PC-9 (cell line): ENCODE measurements around the gene RPL38. TPM values are rescaled to one million over a fixed set of nuclear protein-coding genes. Genes with fewer than 3 reads are reported as not detected.

Experiments used
- BruUV-seq: library from RNA; stranded (reverse); fragments of 400-500 nt; replicated peaks from 2 replicates; lab custom pipeline; 2021; lab: Mats Ljungman, UMichigan
- CTCF ChIA-PET: fragments of 300-600 bp; sonication (Branson Sonifier 250); formaldehyde crosslinking; loops from one replicate; lab custom pipeline; 2022; ENCODE audit warnings: antibody characterized with exemption; lab: Charles Lee
- POLR2A ChIA-PET: fragments of 300-600 bp; sonication (Branson Sonifier 250); formaldehyde crosslinking; loops from one replicate; lab custom pipeline; 2022; ENCODE audit warnings: antibody characterized with exemption; ENCODE audit not compliant: unreplicated experiment; lab: Charles Lee
- DNase-seq, 2 experiments: peaks; one replicate each; pipeline versions ENCODE4 v3.0.0 to v3.0.0-alpha.2; 2015 to 2022; ENCODE audit warnings: mixed read lengths in 1 of 2
- H2AFZ ChIP-seq: fragments of 200-600 bp; sonication (generic); 2 replicates; pipeline ENCODE4 v1.8.1; 2017; ENCODE audit warnings: antibody characterized with exemption
- H3F3A ChIP-seq: fragments of 200-600 bp; sonication (generic); 2 replicates; pipeline ENCODE4 v1.8.1; 2017; ENCODE audit warnings: antibody characterized with exemption, mild to moderate bottlenecking, low read depth; ENCODE audit not compliant: insufficient read depth
- H3K27ac ChIP-seq: fragments of 200-600 bp; sonication (generic); 2 replicates; pipeline ENCODE4 v1.6.1; 2016; ENCODE audit warnings: mixed run types
- H3K27me3 ChIP-seq: fragments of 200-600 bp; sonication (generic); 2 replicates; pipeline ENCODE4 v1.6.1; 2016; ENCODE audit warnings: low read depth, mixed run types; ENCODE audit not compliant: insufficient read depth
- H3K36me3 ChIP-seq: fragments of 200-600 bp; sonication (generic); 2 replicates; pipeline ENCODE4 v1.6.1; 2016; ENCODE audit warnings: low read depth, mixed run types
- H3K4me1 ChIP-seq: fragments of 200-600 bp; sonication (generic); replicated peaks from 2 replicates; pipeline ENCODE4 v1.6.1; 2016; ENCODE audit warnings: mixed run types; ENCODE audit not compliant: insufficient read depth
- H3K4me2 ChIP-seq: fragments of 200-600 bp; sonication (generic); 2 replicates; pipeline ENCODE4 v1.6.1; 2017; ENCODE audit warnings: mixed run types
- H3K4me3 ChIP-seq: fragments of 200-600 bp; sonication (generic); 2 replicates; pipeline ENCODE4 v1.6.1; 2016; ENCODE audit warnings: mixed run types
- H3K79me2 ChIP-seq: fragments of 200-600 bp; sonication (generic); 2 replicates; pipeline ENCODE4 v1.6.1; 2017; ENCODE audit warnings: low read depth, mixed run types
- H3K9me2 ChIP-seq: fragments of 200-600 bp; sonication (generic); 2 replicates; pipeline ENCODE4 v1.8.1; 2017; ENCODE audit warnings: mild to moderate bottlenecking; ENCODE audit not compliant: insufficient read depth
- H3K9me3 ChIP-seq: fragments of 200-600 bp; sonication (generic); 2 replicates; pipeline ENCODE4 v1.8.1; 2016; ENCODE audit warnings: low read depth; ENCODE audit not compliant: insufficient read depth
- H4K20me1 ChIP-seq: fragments of 200-600 bp; sonication (generic); 2 replicates; pipeline ENCODE4 v1.8.1; 2017; ENCODE audit not compliant: insufficient read depth
- EZH2 ChIP-seq: fragments of 200-600 bp; sonication (generic); IDR thresholded peaks from 2 replicates; pipeline ENCODE4 v1.8.0; 2017; ENCODE audit warnings: antibody characterized with exemption, low read depth
- intact Hi-C: fragments of 100-400 bp; cut with micrococcal nuclease; formaldehyde crosslinking; loops from one replicate; pipeline ENCODE4 v1.10.0; 2022; ENCODE audit not compliant: unreplicated experiment
- total RNA-seq: library from RNA; stranded (reverse); gene quantifications from 2 replicates; pipeline ENCODE4 v1.2.3, GENCODE V29; 2021
- TF ChIP-seq, protein P1 (sequence below): fragments of 200-600 bp; sonication (generic); conservative IDR thresholded peaks from 2 replicates; pipeline ENCODE4 v1.6.1; 2017; ENCODE audit warnings: mixed run types, antibody characterized with exemption, mild to moderate bottlenecking, moderate library complexity

The RPL38 gene
- total RNA-seq, 1 experiment from 2014 or later = 961 TPM

DNA sequence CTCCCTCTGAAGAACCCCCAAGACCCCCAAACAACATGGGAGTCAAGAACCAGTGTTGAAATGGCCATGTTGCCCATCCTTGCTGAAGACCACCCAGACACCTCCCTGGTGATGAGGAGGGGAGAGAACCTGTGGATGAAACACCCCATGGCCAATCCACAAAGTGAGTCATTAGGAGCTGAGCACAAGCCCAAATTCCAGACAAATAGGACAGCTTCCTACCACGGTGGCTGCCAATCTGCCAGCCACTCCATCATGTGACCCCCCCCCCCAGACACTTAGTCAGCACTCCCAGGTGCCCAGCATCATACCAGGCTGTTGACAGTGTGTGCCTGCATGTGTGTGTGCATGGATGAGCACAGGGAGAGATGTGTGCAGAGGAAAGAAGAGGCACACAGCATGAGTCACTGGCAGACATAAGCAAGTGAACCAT lies 26.4 kb upstream of the RPL38 start:
- Histone ChIP-seq H3K36me3 (no peaks in the 10 kb centered on the region), H2AFZ (no peak overlapping the region), H3K9me3 (no peaks in the 10 kb centered on the region), H4K20me1 (no peaks in the 10 kb centered on the region), H3K9me2 (no peaks in the 10 kb centered on the region), H3K27ac (no peak overlapping the region), H3K27me3 (peaks cover 91% of the 10 kb centered on the region), H3F3A (no peaks in the 10 kb centered on the region), H3K4me3 (no peak overlapping the region), H3K4me1 (no peaks in the 10 kb centered on the region), H3K79me2 (no peaks in the 10 kb centered on the region), H3K4me2 (no peak overlapping the region)
- CTCF ChIA-PET = interaction anchor here (0.6 kb wide), 3 partner anchors 202 to 1113 kb away, joined by 3 read pairs; no protein-coding TSS in a partner anchor
- no TSS peak for BruUV-seq
- POLR2A ChIA-PET = interaction anchor here (0.7 kb wide), 1 partner anchor 128 kb away, joined by 3 read pairs; no protein-coding TSS in a partner anchor
- no peak for DNase-seq
- intact Hi-C loops = loop anchor here (2.0 to 10.0 kb wide), 2 partner anchors 806 to 922 kb away; no protein-coding TSS in a partner anchor
- TF ChIP-seq EZH2 = no peak
- TF ChIP-seq, protein P1, sequence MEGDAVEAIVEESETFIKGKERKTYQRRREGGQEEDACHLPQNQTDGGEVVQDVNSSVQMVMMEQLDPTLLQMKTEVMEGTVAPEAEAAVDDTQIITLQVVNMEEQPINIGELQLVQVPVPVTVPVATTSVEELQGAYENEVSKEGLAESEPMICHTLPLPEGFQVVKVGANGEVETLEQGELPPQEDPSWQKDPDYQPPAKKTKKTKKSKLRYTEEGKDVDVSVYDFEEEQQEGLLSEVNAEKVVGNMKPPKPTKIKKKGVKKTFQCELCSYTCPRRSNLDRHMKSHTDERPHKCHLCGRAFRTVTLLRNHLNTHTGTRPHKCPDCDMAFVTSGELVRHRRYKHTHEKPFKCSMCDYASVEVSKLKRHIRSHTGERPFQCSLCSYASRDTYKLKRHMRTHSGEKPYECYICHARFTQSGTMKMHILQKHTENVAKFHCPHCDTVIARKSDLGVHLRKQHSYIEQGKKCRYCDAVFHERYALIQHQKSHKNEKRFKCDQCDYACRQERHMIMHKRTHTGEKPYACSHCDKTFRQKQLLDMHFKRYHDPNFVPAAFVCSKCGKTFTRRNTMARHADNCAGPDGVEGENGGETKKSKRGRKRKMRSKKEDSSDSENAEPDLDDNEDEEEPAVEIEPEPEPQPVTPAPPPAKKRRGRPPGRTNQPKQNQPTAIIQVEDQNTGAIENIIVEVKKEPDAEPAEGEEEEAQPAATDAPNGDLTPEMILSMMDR = peak; percentile 3; the same call in 1 of the 2 replicates

DNA sequence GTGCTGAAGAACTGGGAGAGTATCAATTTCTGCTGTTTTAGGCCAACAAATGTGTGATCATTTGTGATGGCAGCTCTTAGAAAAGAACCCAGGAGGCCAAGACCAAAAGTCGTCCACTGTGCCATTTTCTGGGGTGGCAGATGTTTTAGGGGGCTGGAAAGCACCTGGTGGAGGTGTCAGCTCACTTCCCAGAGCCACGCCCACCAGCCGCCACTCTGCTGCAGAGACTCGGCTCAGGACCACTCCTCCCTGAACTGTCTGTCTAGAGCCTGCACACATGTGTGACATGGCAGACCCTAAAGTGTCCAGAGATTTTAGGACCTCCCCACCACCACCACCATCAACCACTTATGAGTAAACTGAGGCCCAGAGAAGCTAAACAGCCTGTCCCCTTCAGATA lies 23.9 kb upstream of the RPL38 start:
- H4K20me1 ChIP-seq = no peaks in the 10 kb centered on the region
- no peaks in the 10 kb centered on the region for H3K79me2 ChIP-seq
- POLR2A ChIA-PET = no interaction called here
- no peaks in the 10 kb centered on the region for H3K4me1 ChIP-seq
- no peak overlapping the region for H3K27ac ChIP-seq
- H3K4me3 ChIP-seq = no peak overlapping the region
- TF ChIP-seq, protein P1 = no peak
- no peak for TF ChIP-seq EZH2
- H3K9me3 ChIP-seq = no peaks in the 10 kb centered on the region
- no peaks in the 10 kb centered on the region for H3K9me2 ChIP-seq
- no peaks in the 10 kb centered on the region for H3F3A ChIP-seq
- H3K36me3 ChIP-seq = no peaks in the 10 kb centered on the region
- CTCF ChIA-PET = no interaction called here
- intact Hi-C loops = loop anchor here (10.0 kb wide), 1 partner anchor 925 kb away; no protein-coding TSS in a partner anchor
- no peak overlapping the region for H2AFZ ChIP-seq
- BruUV-seq = no TSS peak
- peaks cover 95% of the 10 kb centered on the region for H3K27me3 ChIP-seq
- H3K4me2 ChIP-seq = no peak overlapping the region
- DNase-seq = no peak

- Histone ChIP-seq H3K4me1 (no peaks in the 10 kb centered on the region), H3K36me3 (no peaks in the 10 kb centered on the region), H3K79me2 (no peaks in the 10 kb centered on the region), H3K9me3 (no peaks in the 10 kb centered on the region), H4K20me1 (no peaks in the 10 kb centered on the region), H2AFZ (no peak overlapping the region), H3K4me2 (no peak overlapping the region), H3K27me3 (peaks cover 93% of the 10 kb centered on the region), H3F3A (no peaks in the 10 kb centered on the region), H3K4me3 (no peak overlapping the region), H3K9me2 (no peaks in the 10 kb centered on the region), H3K27ac (no peak overlapping the region)
- CTCF ChIA-PET = no interaction called here
- intact Hi-C loops = no loop called here
- DNase-seq = no peak
- TF ChIP-seq, protein P1 = no peak
- no peak for TF ChIP-seq EZH2
- POLR2A ChIA-PET = no interaction called here
- BruUV-seq = no TSS peak
Observed at GRCh38 chr17:74180336-74180735, 23.1 kb upstream of the RPL38 start.
